Stimulated activated CD4-positive, alpha-beta T cell treated with anti-CD3 and anti-CD28 coated beads, TNF-alpha, amount 100 ng/mL, for 24 hours (primary cell): ENCODE results near the gene FARS2.
A peak's percentile ranks its signal among the peaks of the same experiment; 100 is the strongest.

Source experiments
- DNase-seq, 3 experiments: peaks; one replicate each; pipeline ENCODE4 v3.0.0-alpha.2; 2020; ENCODE audit warnings: low read depth in 3 of 3

The FARS2 gene

DNA sequence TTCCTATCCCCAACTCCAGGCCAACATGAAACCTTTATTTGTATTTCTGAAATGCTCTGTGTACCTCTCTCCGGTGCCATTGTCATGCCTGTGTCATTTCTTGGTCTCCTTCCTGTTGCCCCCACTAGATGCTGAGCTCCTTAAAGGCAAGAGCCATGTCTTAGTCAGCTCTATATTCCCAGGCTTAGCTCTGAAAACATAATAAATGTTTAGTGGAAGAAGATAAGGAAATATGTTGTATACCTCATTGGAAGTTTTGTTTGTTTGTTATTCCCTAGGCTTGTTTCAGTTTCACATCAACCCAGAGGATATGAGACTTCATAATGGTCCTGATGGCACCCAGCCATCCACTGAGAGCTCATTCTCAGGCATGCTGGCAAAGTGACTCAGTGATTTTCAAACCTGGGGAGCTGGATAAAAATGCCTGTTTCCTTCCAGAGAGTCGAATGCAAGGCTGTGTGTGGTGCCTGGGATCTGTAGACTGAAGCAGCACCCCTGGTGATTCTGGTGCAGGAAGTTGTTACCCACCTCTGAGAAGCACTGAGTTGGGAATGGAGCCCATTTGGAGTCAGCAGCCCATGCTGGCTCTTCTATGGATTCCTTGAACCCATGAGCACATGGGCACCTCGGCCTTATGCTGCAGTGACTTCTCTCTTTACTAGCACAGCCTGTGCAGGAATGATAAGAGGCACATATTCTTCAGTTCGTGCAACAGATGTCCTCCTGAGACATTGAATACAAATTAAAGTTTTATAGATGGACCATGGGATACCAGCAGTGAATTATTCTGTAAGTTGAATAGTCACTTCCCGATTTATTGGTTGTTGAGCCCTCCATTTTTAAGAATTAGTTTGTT, 205.2 kb downstream of the FARS2 start:
- no peak for DNase-seq

DNA sequence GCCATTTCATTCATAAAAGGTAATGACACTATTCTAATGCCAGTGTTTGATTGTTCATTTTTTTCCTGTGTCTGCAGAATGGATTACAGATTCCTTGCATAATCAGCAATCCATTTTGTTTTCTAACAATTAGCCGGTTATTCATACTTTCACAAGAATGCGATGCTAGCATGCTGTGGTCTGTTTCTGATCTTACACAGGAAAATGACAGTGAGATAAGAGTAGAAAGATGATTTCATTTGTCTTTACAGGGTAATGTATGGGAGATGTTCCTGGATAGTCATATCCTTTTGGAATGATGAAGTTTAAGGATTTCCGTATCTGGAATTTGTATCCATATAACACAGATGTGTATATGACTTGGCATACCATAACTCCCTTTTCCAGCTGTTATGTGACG, 207.3 kb downstream of the FARS2 start:
- no peak for DNase-seq

DNA sequence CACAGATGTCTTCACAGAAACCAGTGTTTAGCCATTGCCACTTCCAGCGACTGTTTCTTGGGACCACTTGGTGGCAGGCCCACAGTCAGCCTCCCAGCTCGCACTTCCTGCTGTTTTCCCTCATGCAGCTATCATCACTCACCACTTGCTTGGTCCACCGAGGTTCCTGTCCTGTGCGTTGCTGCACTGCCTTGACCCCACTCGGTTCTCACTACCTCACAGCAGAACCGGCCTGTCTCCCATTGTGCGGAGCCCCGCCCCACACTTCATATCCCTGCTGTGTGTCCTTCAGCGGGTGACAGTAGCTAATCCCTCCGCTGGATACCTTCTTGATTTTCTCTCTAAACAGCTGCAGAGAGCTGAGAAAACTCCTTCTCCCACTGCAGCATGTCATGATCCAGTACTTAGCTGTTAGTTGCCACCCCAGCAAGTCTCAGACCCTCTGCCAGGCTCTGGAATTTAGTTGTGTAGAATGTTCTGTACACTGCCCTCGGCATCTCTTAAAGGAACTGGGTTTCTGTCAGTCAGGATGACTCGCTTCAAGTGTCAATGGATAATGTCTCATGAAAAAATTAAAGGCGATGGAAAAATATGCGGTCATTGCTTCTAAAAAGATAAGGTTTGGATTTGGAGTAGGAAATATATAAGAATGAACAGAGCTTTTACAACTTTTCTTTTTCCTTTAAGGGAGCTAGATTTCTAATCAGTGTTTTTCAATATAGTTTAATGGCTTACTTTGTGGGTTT, 208.0 kb downstream of the FARS2 start:
- no peak for DNase-seq

DNA sequence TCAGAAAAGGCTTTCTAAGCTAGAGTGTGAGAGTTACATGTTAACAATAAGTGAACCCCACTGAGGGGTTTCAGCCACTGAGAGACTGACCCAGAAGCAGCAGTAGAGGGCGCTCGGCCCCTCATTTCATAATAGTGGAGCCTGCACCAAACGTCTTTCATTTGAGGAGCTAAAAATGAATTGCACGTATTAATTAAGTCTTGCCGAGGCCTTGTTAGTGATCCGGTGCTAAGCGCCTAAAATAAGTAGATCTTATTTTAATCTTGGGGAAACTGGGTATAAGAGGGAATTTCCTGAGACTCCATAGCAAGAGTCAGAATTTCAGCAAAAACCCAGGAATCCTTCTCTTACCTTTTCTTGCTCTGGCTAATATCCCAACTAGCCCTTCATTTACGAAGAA, 209.7 kb downstream of the FARS2 start:
- peak; percentile 33 to 43 (median 41) for DNase-seq

DNA sequence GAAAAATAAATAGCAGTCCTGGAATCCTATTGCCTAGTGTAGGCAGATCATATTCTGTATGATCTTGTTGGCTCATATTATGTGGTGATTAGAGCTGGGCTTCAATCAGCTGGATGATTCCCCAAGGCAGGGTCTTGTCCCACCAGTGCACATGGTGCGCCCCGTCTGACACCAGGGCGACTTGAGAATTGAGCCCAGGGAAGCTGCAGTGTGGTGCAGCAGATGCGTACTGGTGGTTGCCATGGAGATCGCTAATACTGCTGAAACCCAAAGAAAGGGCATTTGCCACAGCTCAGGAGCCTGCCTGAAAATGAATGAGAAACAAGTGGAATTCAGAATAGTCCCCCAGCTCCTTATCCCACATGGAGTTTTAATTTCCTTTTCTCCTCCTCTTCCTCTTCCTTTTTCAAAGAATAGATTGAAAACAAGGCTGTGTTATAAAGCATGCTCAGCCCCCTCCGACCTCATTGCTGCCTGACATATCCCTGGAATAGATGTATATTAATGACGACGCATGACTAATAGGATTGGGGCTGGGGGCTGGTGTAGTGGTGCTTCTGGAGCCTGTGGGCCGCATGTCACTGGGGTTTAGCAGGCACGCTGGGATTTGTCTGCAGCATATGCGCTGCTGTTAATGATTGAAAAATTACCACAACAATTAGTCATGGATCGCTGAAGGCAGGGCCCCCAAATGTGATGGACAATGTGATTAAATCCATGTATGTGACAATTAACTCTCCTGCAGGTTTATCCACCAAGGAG, 210.5 kb downstream of the FARS2 start:
- no peak for DNase-seq

DNA sequence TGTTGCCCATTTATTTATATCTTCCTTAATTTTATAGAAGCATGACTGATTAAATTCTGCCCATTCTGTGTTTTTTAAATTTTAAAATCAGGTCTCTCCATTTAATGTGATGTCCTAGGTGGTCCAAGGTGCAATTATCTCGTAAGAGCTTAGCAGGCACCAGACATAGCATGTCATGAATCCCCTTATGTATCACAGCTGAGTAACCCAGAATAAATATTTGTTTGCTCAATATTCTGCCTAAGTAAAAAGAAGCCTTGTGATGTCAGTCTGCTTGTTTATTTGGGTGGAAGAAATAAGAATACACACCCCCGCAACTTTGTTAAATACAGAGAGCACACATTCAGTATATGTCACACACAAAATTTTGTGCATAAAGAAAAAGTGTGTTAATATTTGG, 211.3 kb downstream of the FARS2 start:
- no peak for DNase-seq

DNA sequence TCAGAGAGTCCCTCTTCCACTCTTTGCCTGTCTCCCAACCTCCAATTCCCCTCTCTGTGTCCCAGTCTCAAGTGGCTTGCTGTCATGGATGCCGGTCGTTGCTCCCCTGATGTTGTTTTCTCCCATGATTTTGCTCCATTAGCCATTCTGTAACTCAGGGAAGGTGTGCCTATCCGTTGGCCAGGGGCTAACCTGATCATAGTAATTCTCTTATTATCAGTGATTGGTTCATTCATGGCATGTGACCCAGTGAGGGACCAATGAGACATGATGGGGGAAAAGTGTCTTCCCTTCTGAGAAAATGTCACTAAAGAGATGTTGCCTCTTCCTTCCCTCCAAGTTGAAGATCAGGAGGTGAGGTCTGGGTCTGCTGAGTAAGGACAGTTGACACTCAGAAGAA, 214.5 kb downstream of the FARS2 start:
- DNase-seq: no peak

DNA sequence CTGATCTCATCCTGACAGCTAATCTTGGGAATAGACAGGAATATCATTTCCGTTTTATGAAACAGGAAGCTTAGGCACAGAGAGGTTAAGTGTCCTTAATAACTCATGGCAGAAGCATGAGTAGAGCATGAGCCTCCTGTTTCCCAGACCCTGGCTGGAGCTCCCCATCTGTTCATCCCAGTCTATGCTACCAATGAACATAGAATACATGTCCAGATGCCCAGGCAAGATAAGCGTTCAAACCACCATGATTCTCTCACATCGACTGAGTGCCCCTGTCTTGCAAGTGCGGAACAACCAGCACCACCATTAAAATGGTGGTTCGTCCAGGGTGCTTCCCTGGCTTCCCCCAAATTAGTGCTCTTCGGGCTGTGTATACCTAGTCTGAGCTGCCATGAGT, 217.1 kb downstream of the FARS2 start:
- no peak for DNase-seq

DNA sequence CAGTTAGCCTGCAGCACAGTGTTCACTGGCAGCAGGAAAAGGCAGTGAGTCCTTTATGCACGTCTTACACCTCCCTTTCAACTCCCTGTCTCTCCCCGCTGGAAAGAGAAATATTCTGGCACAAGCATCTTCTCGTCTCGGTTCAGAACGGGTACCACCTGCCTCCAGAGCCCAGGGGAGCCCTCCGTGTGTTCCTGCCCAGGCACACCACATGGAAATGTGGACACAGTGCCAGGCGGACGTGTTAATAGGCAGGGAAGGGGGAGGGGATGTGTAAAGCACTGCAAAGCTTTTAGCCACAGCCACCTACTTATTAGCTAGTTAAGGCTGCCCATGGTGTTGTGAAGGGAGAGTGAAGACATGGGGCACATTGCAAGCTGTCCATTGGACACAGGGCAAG, 219.7 kb downstream of the FARS2 start:
- DNase-seq: no peak

DNA sequence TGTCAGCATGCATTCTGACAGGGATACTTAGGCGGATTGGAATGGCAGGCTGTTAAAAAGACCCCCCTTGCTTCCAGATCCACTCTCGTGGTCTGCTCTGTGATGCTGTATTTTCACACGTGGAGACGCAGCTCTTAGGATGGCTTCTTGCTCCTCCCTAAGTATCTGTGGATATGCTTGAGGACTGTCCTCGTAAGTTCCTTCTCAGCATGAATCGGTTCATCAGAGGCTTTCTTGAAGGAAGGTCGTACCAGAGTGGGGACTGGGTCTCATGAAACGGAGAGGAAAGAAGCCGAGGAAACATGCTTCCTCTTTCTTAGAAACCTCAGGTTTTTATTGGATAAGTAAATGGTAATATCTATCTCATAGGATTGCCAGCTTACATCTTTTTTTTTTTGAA, 220.4 kb downstream of the FARS2 start:
- DNase-seq: no peak

DNA sequence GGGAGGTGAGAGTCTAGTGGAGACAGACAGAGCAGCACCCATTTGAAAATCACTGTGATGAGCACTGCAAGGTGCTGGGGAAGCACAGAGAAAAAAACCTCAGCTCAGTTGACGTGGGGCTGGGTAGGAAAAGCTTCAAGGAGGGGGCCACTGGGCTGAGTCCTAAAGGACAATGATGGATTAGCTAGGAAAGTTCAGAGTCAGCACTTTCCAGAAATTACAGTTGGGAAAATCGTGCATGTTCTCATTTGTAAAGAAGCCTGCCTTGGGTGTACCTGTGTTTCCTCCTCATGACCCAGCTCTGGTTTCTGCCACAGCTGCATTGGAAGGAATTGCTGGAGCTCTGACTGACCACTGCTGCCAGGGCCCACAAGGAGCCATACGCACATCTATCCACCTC, 221.3 kb downstream of the FARS2 start:
- no peak for DNase-seq

DNA sequence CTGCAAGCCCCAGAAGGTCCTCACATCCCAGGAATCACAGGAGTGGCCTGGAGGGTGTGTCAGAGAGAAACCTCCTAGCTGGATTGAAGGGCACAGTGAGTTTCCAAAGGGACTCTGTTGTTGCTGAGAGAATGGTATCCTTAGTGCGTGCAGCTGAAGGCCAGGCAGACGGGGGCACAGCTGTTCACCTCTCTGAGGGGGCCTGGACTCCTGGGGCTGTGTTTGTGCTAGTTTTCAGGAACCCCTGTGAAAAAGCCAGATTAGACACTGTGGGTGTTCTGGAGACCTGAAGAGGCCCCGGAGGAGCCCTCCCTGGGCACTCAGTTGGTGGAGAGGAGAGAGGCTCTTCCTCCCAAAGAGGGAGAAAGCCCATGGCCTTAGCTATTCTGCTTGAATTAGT, 223.4 kb downstream of the FARS2 start:
- DNase-seq: no peak

DNA sequence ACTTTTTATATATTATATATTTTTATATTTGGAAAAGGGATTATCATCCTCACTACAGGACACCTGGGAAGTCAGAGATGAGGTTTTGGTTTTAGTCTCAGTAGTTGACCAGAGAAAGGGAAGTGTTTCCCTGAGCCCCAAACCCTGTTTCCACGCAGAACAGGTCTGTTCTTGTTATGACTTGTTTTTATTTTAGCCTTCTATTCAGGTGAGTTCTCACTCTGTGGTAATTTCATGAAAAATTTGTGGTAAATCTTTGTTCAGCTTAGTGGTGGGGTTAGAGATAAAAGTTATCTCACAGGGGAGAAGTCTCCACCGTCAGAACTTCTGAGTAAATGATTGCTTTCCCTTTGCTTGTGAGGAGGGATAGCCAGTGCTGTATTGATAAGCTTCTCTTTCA, 224.9 kb downstream of the FARS2 start:
- DNase-seq: no peak

DNA sequence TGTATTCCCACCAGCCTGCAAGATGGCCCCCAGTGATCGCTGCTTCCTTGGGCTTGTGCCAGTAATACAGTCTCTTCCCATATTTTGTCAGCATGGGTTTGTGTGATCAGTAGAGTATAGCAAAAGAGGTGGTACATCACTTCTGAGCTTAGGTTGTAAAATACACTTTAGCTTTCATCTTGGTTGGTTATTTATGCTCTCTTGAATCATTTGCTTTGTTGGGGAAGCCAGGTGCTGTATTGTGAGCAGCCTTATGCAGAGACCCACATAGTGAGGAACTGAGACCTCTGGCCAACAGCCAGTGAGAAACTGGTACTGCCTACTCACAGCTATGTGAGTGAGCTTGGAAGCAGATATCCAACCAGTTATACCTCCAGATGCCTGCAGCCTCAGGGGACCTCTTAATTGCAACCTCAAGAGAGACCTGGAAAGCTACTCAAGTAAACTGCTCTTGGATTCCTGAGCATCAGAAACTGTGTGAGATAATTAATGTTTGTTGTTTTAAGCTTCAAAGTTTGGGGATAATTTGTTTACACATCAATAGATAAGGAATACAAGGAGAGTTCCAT, 229.3 kb downstream of the FARS2 start:
- no peak for DNase-seq

DNA sequence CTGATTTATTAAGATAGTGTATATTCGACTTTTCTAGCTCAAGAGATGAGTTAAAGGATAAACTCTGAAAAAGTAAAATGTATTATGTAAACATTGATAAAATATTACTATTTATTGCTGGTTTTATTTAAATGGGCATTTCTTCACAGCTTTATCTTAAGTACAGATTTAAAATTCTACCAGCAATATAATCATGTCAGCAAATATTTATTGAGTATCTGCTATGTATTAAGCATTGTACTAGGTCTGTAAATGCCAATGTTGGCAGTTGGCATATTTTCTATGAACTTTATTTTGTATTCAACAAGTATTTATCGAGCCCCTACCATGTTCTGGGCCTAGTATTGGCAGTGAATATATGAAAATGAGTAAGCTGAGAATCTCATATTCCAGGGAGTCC, 231.0 kb downstream of the FARS2 start:
- no peak for DNase-seq

DNA sequence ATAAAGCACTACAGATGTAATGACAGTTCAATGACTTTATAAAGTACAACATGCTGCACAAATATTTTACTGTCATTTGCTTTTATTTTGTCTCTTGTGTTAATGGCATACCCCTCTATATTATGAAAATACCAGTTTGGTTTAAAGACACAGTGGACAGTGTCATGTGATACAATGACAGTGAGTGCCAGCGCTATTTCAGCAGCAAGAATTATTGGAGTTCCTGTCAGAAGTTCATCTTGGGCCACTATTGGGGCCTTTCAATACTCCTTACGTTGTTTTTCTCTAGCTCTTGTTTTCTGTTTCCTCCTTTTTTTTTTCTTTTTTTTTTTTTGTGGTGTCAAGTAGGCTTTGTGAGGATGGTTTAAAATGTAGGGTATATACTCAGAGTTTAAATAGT, 232.5 kb downstream of the FARS2 start:
- no peak for DNase-seq

DNA sequence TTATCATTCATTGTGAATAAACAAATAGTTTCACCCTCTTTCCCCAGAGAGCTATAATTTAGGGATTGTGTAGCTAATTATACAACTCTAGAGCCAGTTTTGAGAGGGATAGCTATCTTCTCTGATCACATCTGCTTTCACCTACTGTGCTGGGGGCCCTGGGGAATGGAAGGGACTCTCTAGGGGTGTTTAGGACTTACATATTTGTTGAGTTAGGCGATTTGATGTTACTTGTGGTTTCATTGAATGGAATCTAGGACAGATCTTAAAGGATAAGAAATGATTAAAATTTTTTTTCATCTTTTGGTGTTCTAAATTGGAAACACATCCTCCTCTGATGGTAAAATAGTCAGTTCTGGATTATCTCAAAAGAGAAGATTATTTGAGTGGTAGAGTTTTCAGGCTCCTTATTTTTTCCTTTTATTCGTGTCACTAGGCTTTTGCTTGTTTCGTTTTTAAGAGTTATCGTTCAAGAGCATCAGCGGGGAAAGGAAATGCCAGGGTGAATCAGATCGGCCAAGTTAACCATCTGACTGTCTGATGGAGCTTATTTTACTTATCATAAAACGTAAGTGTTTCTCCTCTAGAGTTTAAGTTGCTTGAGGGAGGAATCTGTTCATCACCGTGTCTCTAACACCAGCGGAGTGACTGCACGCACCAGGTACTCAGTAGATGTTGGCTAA, 236.7 kb downstream of the FARS2 start:
- no peak for DNase-seq

DNA sequence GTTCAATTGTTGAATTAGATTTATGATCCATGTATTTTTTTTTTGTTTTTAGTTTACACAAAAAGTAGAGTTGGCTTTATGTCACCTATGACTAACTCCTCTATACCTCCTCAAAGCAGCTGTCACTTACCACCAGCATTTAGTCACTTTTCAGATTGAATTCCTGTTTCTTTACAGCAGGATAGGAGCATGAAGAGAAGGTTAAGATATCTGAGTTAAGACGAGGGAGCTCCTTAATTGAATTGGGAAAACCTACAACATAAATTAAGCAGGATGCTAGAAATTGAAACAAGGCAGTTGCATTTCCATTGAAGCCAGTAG, 237.2 kb downstream of the FARS2 start:
- DNase-seq: no peak

DNA sequence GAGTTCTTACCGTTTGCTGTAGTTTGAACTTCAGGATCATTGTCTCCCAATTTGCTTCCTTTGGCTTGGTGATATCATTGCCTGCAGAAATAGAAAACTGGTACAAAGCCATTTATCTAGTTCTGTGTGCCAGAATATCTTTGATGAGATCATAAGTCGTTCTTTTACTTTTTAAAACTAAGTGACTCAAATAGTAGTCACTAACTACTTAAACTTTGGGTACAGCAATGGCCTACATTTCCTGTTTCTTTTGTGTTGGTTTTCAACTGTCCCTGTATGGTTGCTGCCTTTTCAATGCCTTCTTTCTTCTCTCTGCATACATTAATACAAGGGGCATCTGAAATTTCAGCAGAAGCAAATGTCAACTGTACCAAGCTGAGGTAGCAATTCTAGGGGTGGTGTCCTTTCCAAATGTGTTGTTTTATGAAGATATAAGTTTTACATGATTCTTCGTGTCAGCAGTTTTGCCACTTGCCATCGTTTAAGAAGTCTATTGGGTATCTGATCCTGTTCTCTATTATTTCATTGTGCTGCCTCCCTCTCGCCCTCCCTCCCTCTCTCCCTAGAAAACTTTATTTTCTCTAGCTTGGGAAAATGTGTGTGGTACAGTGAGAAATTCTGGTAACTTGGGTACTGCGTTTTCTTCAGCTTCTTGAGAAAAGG, 238.5 kb downstream of the FARS2 start:
- no peak for DNase-seq

DNA sequence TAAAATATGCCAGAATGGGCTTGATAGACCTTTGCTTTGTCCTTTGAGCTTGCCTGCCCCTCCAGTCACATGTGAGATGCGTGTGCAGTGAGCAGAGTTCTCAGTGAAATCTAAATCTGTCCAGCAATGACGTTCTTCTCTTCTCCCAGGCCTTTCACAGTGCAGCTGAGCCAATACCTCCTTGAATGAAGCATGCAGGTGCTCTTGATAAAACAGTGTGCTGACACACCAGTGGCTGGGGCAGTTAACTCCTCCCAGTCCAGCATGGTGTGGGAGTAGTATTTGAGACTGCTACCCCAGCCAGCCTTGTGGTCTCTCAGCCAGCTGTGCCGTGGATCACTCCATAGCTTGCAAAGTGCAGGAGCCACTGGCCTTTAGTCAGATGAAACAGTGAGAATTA, 240.5 kb downstream of the FARS2 start:
- no peak for DNase-seq

DNA sequence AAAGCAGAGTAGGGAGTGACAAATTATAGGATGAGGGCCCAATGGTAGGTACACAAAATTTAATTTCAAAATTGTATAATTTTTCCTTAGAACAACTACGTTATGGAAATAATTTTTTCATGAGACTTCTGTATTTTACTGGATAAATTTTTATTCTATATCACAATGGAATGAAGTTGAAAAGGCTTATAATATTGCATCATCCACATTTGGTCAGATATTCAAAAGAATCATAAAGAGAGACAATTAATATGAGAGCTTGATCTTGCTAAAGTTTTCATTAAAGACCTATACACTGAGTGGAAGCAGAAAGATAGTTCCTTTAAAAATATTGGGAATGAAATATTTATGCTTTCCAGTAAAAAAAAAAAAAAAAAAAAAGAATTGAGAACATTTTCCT, 242.8 kb downstream of the FARS2 start:
- no peak for DNase-seq
